SK-N-SH (cell line): ENCODE results near the gene SDK1.

Source experiments
- CTCF ChIP-seq: fragments of 200-600 bp; sonication (generic); IDR thresholded peaks from 2 replicates; pipeline ENCODE4 v1.6.1; 2017; ENCODE audit warnings: antibody characterized with exemption, mild to moderate bottlenecking, moderate library complexity
- GABPA ChIP-seq: IDR thresholded peaks from 2 replicates; pipeline ENCODE4 v1.4.0; 2012; ENCODE audit warnings: low read depth, mild to moderate bottlenecking
- MEF2A ChIP-seq: IDR thresholded peaks from 2 replicates; pipeline ENCODE4 v1.4.0; 2012; ENCODE audit warnings: low read depth, borderline replicate concordance
- NRF1 ChIP-seq: IDR thresholded peaks from 2 replicates; pipeline ENCODE4 v1.6.1; 2012; ENCODE audit warnings: low read depth, mild to moderate bottlenecking, low read length
- POLR2AphosphoS5 ChIP-seq: IDR thresholded peaks from 2 replicates; pipeline ENCODE4 v1.6.1; 2012; ENCODE audit warnings: low read depth, low read length
- RCOR1 ChIP-seq: fragments of 150-350 bp; IDR thresholded peaks from 2 replicates; pipeline ENCODE4 v1.6.1; 2017; ENCODE audit warnings: antibody characterized with exemption, low read length
- SMC3 ChIP-seq: IDR thresholded peaks from 2 replicates; pipeline ENCODE4 v1.6.1; 2012; ENCODE audit warnings: low read depth, low read length, improper control_type of control experiment
- TAF1 ChIP-seq: IDR thresholded peaks from 2 replicates; pipeline ENCODE4 v1.6.1; 2012; ENCODE audit warnings: low read depth, mild to moderate bottlenecking, low read length, moderate library complexity, borderline replicate concordance
- TCF12 ChIP-seq: IDR thresholded peaks from 2 replicates; pipeline ENCODE4 v1.4.0; 2012
- ZBTB33 ChIP-seq: IDR thresholded peaks from 2 replicates; pipeline ENCODE4 v1.4.0; 2012; ENCODE audit warnings: low read depth, borderline replicate concordance
- TF ChIP-seq, protein P1 (sequence below): IDR thresholded peaks from 2 replicates; pipeline ENCODE4 v1.4.0; 2012; ENCODE audit warnings: low read depth, borderline replicate concordance
- TF ChIP-seq, protein P2 (sequence below): IDR thresholded peaks from 2 replicates; pipeline ENCODE4 v1.4.0; 2012; ENCODE audit warnings: low read depth
- TF ChIP-seq, protein P3 (sequence below): IDR thresholded peaks from 2 replicates; pipeline ENCODE4; 2012

- no peak for TF ChIP-seq POLR2AphosphoS5
- TF ChIP-seq TAF1: no peak
- TF ChIP-seq CTCF: no peak
- no peak for TF ChIP-seq TCF12
- no peak for TF ChIP-seq NRF1
- TF ChIP-seq GABPA: no peak
- TF ChIP-seq ZBTB33: no peak
- TF ChIP-seq, protein P1, sequence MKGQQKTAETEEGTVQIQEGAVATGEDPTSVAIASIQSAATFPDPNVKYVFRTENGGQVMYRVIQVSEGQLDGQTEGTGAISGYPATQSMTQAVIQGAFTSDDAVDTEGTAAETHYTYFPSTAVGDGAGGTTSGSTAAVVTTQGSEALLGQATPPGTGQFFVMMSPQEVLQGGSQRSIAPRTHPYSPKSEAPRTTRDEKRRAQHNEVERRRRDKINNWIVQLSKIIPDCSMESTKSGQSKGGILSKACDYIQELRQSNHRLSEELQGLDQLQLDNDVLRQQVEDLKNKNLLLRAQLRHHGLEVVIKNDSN: no peak
- no peak for TF ChIP-seq SMC3
- TF ChIP-seq MEF2A: no peak
- TF ChIP-seq, protein P2, sequence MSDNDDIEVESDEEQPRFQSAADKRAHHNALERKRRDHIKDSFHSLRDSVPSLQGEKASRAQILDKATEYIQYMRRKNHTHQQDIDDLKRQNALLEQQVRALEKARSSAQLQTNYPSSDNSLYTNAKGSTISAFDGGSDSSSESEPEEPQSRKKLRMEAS: no peak
- TF ChIP-seq, protein P3, sequence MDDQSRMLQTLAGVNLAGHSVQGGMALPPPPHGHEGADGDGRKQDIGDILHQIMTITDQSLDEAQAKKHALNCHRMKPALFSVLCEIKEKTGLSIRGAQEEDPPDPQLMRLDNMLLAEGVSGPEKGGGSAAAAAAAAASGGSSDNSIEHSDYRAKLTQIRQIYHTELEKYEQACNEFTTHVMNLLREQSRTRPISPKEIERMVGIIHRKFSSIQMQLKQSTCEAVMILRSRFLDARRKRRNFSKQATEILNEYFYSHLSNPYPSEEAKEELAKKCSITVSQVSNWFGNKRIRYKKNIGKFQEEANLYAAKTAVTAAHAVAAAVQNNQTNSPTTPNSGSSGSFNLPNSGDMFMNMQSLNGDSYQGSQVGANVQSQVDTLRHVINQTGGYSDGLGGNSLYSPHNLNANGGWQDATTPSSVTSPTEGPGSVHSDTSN: no peak
- no peak for TF ChIP-seq RCOR1
Measured at GRCh38 chr7:3427957-3428356, 126.9 kb downstream of the SDK1 start.
